SK-N-SH (cell line): ENCODE measurements around the gene CMPK1. TPM values are rescaled to one million over a fixed set of nuclear protein-coding genes. Genes with fewer than 3 reads are reported as not detected.

Source experiments
- CTCF ChIA-PET: fragments of 300-600, 350-600 bp; formaldehyde crosslinking; extraction: SDS; loops from one replicate; lab custom pipeline; 2021; lab: Yijun Ruan, JAX
- POLR2A ChIA-PET: fragments of 350-600 bp; sonication (Branson Sonifier 250); formaldehyde crosslinking; extraction: SDS; loops from one replicate; lab custom pipeline; 2020; ENCODE audit warnings: antibody characterized with exemption, inconsistent platforms; lab: Yijun Ruan, JAX
- DNase-seq: peaks from one replicate; pipeline ENCODE4 v3.0.0; 2012
- H2AFZ ChIP-seq: fragments of 200-600 bp; sonication (generic); 2 replicates; pipeline ENCODE4 v1.8.1; 2016; ENCODE audit warnings: antibody characterized with exemption, mild to moderate bottlenecking, low read depth
- H3F3A ChIP-seq: fragments of 200-600 bp; sonication (generic); replicated peaks from 2 replicates; pipeline ENCODE3; 2016; ENCODE audit warnings: antibody characterized with exemption, mild to moderate bottlenecking; ENCODE audit not compliant: insufficient read depth
- H3K27ac ChIP-seq, 2 experiments: fragments of 200-500 bp in 1 of 2; fragments of 200-600 bp in 1 of 2; sonication (Bioruptor generic) in 1 of 2; sonication (generic), shearing (Covaris generic) in 1 of 2; 2 replicates each; pipeline versions ENCODE4 v1.5.1 to v1.6.1; 2014 to 2016; ENCODE audit warnings: low read depth in 2 of 2, inconsistent platforms in 1 of 2, low read length in 1 of 2, mild to moderate bottlenecking in 1 of 2, mixed read lengths in 1 of 2
- H3K27me3 ChIP-seq: fragments of 200-600 bp; sonication (generic), shearing (Covaris generic); 2 replicates; pipeline ENCODE4 v1.6.1; 2016; ENCODE audit warnings: mixed run types; ENCODE audit not compliant: insufficient read depth
- H3K36me3 ChIP-seq, 2 experiments: fragments of 200-500 bp in 1 of 2; fragments of 200-600 bp in 1 of 2; sonication (Bioruptor generic) in 1 of 2; sonication (generic) in 1 of 2; replicated peaks in 1 of 2; 2 replicates each; pipeline versions ENCODE3 to v1.5.1; 2014 to 2016; ENCODE audit warnings: low read length in 1 of 2, mild to moderate bottlenecking in 1 of 2; ENCODE audit not compliant: insufficient read depth in 2 of 2, control insufficient read depth in 1 of 2
- H3K4me1 ChIP-seq, 2 experiments: fragments of 200-500 bp in 1 of 2; fragments of 200-600 bp in 1 of 2; sonication (Bioruptor generic) in 1 of 2; sonication (generic), shearing (Covaris generic) in 1 of 2; 2 replicates each; pipeline versions ENCODE4 v1.5.1 to v1.6.1; 2014 to 2016; ENCODE audit warnings: low read depth in 1 of 2, low read length in 1 of 2, mixed run types in 1 of 2; ENCODE audit not compliant: insufficient read depth in 2 of 2, control insufficient read depth in 1 of 2
- H3K4me2 ChIP-seq: fragments of 200-600 bp; sonication (generic), shearing (Covaris generic); 2 replicates; pipeline ENCODE4 v1.6.1; 2017; ENCODE audit warnings: mixed run types
- H3K4me3 ChIP-seq, 2 experiments: fragments of 200-500 bp in 1 of 2; fragments of 200-600 bp in 1 of 2; sonication (Bioruptor generic) in 1 of 2; sonication (generic), shearing (Covaris generic) in 1 of 2; 2 replicates each; pipeline versions ENCODE4 v1.5.1 to v1.8.1; 2014 to 2016; ENCODE audit warnings: low read depth in 2 of 2, inconsistent platforms in 1 of 2, low read length in 1 of 2, mild to moderate bottlenecking in 1 of 2, mixed read lengths in 1 of 2, moderate library complexity in 1 of 2
- H3K79me2 ChIP-seq: fragments of 200-600 bp; sonication (generic); 2 replicates; pipeline ENCODE4 v1.8.1; 2017; ENCODE audit warnings: mild to moderate bottlenecking; ENCODE audit not compliant: insufficient read depth
- H3K9ac ChIP-seq: fragments of 200-600 bp; sonication (generic); 2 replicates; pipeline ENCODE4 v1.6.1; 2017; ENCODE audit warnings: mixed run types
- H3K9me2 ChIP-seq: fragments of 200-600 bp; sonication (generic); 2 replicates; pipeline ENCODE4 v1.6.1; 2017; ENCODE audit warnings: mixed run types
- H3K9me3 ChIP-seq: fragments of 200-600 bp; sonication (generic); 2 replicates; pipeline ENCODE4 v1.6.1; 2017; ENCODE audit warnings: mixed run types, mild to moderate bottlenecking, moderate library complexity
- H4K20me1 ChIP-seq: fragments of 200-600 bp; sonication (generic); 2 replicates; pipeline ENCODE4 v1.6.1; 2017; ENCODE audit warnings: mild to moderate bottlenecking, mixed run types; ENCODE audit not compliant: insufficient read depth
- ELF1 ChIP-seq: IDR thresholded peaks from 2 replicates; pipeline ENCODE4 v1.4.0; 2012
- EP300 ChIP-seq, 2 experiments: IDR thresholded peaks; 2 replicates each; pipeline versions ENCODE4 v1.4.0 to v1.6.1; 2012; ENCODE audit warnings: borderline replicate concordance in 1 of 2, low read depth in 1 of 2, low read length in 1 of 2
- FOSL2 ChIP-seq: IDR thresholded peaks from 2 replicates; pipeline ENCODE4 v1.4.0; 2012; ENCODE audit warnings: low read depth, mild to moderate bottlenecking, moderate library complexity, borderline replicate concordance
- FOXM1 ChIP-seq: IDR thresholded peaks from 2 replicates; pipeline ENCODE4 v1.4.0; 2012; ENCODE audit warnings: low read depth, mild to moderate bottlenecking
- GABPA ChIP-seq: IDR thresholded peaks from 2 replicates; pipeline ENCODE4 v1.4.0; 2012; ENCODE audit warnings: low read depth, mild to moderate bottlenecking
- JUND ChIP-seq: IDR thresholded peaks from 2 replicates; pipeline ENCODE4 v1.4.0; 2012
- MEF2A ChIP-seq: IDR thresholded peaks from 2 replicates; pipeline ENCODE4 v1.4.0; 2012; ENCODE audit warnings: low read depth, borderline replicate concordance
- MXI1 ChIP-seq: IDR thresholded peaks from 2 replicates; pipeline ENCODE4 v1.6.1; 2012; ENCODE audit warnings: mild to moderate bottlenecking, low read depth, low read length, improper control_type of control experiment
- NFIC ChIP-seq: IDR thresholded peaks from 2 replicates; pipeline ENCODE4 v1.4.0; 2012; ENCODE audit warnings: borderline replicate concordance
- NRF1 ChIP-seq: IDR thresholded peaks from 2 replicates; pipeline ENCODE4 v1.6.1; 2012; ENCODE audit warnings: low read depth, mild to moderate bottlenecking, low read length
- RAD21 ChIP-seq: IDR thresholded peaks from 2 replicates; pipeline ENCODE4 v1.6.1; 2012; ENCODE audit warnings: mild to moderate bottlenecking, low read length
- RCOR1 ChIP-seq: fragments of 150-350 bp; IDR thresholded peaks from 2 replicates; pipeline ENCODE4 v1.6.1; 2017; ENCODE audit warnings: antibody characterized with exemption, low read length
- RXRA ChIP-seq: IDR thresholded peaks from 2 replicates; pipeline ENCODE4 v1.4.0; 2012; ENCODE audit warnings: low read depth, mild to moderate bottlenecking, borderline replicate concordance
- SIN3A ChIP-seq: IDR thresholded peaks from 2 replicates; pipeline ENCODE4 v1.6.1; 2012; ENCODE audit warnings: low read depth, mild to moderate bottlenecking, low read length, moderate library complexity, borderline replicate concordance
- SMC3 ChIP-seq: IDR thresholded peaks from 2 replicates; pipeline ENCODE4 v1.6.1; 2012; ENCODE audit warnings: low read depth, low read length, improper control_type of control experiment
- TCF12 ChIP-seq: IDR thresholded peaks from 2 replicates; pipeline ENCODE4 v1.4.0; 2012
- YY1 ChIP-seq: IDR thresholded peaks from 2 replicates; pipeline ENCODE4 v1.4.0; 2012; ENCODE audit warnings: low read depth, mild to moderate bottlenecking
- polyA plus RNA-seq, 3 experiments: library from polyadenylated mRNA; depleted of rRNA; stranded (reverse); fragments of >200 nt; gene quantifications; 2 replicates each; pipeline ENCODE4 v1.2.3, GENCODE V29; 2012
- TF ChIP-seq, protein P1 (sequence below): fragments of 150-350 bp; IDR thresholded peaks from 2 replicates; pipeline ENCODE4 v1.6.1; 2017; ENCODE audit warnings: antibody characterized with exemption, low read length, low read depth, borderline replicate concordance
- TF ChIP-seq, protein P2 (sequence below): fragments of 200-600 bp; sonication (generic); IDR thresholded peaks from 2 replicates; pipeline ENCODE4 v1.6.1; 2017; ENCODE audit warnings: antibody characterized with exemption, mild to moderate bottlenecking, moderate library complexity
- TF ChIP-seq, protein P3 (sequence below): IDR thresholded peaks from 2 replicates; pipeline ENCODE4 v1.4.0; 2012; ENCODE audit warnings: low read depth

CMPK1 gene
- polyA plus RNA-seq, 1 of the 3 experiments (the other 2 are of a cell fraction) = 17.5 TPM

DNA sequence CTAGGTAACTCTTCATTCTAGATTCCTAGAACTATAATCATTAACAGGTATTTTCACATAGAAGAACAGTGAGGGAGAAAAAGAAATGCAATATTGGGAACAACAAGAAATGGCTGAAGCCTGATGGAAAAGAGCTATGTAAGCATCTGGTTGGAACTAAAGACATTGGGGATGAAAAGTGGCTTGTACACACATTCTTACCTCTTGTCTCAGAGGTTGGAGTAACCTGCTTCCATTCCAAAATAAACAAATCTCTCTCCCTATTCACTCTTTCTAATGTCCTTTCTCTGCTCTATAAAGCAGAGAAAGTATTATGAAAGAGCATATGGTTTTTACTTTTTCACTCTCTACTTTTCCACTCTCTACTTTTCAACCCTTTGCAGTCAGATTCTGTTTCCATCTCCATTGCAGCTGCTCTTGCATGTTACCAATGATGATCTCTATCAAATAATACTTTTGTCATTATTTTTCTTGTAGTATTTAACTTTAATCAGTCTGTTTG lies 37.5 kb downstream of the CMPK1 start:
- no peak overlapping the region for H3K4me2 ChIP-seq
- H4K20me1 ChIP-seq = no peaks in the 10 kb centered on the region
- H3K4me3 ChIP-seq = no peak overlapping the region
- no peak for DNase-seq
- H3K36me3 ChIP-seq = peaks cover 41 to 55% of the 10 kb centered on the region in 2 experiments
- H2AFZ ChIP-seq = no peak overlapping the region
- no peaks in the 10 kb centered on the region for H3K9me3 ChIP-seq
- H3K9ac ChIP-seq = no peak overlapping the region
- POLR2A ChIA-PET = no interaction called here
- no peaks in the 10 kb centered on the region for H3K27me3 ChIP-seq
- CTCF ChIA-PET = interaction anchor here (1.1 to 1.8 kb wide), 3 partner anchors 9 to 61 kb away, joined by 3 to 4 read pairs (median 4); no protein-coding TSS in a partner anchor
- TF ChIP-seq MEF2A (no peak), TCF12 (no peak), RCOR1 (no peak), RXRA (no peak), FOSL2 (no peak), NRF1 (no peak), YY1 (no peak), NFIC (no peak), ELF1 (no peak), SIN3A (no peak), SMC3 (no peak), FOXM1 (no peak), JUND (no peak), MXI1 (no peak), EP300 (IDR thresholded peaks at IDR 0.05; ENCODE audit: borderline replicate concordance in 1 of 2, low read depth in 1 of 2, low read length in 1 of 2) (no peak), RAD21 (no peak), GABPA (no peak)
- TF ChIP-seq, protein P1, sequence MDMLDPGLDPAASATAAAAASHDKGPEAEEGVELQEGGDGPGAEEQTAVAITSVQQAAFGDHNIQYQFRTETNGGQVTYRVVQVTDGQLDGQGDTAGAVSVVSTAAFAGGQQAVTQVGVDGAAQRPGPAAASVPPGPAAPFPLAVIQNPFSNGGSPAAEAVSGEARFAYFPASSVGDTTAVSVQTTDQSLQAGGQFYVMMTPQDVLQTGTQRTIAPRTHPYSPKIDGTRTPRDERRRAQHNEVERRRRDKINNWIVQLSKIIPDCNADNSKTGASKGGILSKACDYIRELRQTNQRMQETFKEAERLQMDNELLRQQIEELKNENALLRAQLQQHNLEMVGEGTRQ = no peak
- TF ChIP-seq, protein P2, sequence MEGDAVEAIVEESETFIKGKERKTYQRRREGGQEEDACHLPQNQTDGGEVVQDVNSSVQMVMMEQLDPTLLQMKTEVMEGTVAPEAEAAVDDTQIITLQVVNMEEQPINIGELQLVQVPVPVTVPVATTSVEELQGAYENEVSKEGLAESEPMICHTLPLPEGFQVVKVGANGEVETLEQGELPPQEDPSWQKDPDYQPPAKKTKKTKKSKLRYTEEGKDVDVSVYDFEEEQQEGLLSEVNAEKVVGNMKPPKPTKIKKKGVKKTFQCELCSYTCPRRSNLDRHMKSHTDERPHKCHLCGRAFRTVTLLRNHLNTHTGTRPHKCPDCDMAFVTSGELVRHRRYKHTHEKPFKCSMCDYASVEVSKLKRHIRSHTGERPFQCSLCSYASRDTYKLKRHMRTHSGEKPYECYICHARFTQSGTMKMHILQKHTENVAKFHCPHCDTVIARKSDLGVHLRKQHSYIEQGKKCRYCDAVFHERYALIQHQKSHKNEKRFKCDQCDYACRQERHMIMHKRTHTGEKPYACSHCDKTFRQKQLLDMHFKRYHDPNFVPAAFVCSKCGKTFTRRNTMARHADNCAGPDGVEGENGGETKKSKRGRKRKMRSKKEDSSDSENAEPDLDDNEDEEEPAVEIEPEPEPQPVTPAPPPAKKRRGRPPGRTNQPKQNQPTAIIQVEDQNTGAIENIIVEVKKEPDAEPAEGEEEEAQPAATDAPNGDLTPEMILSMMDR = no peak
- TF ChIP-seq, protein P3, sequence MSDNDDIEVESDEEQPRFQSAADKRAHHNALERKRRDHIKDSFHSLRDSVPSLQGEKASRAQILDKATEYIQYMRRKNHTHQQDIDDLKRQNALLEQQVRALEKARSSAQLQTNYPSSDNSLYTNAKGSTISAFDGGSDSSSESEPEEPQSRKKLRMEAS = no peak
- TF ChIP-seq, all 33 proteins: peak for 0
- peaks cover 10% of the 10 kb centered on the region for H3F3A ChIP-seq
- H3K27ac ChIP-seq = no peak overlapping the region
- peaks cover 20% of the 10 kb centered on the region; the same call in 1 of the 2 replicates for H3K79me2 ChIP-seq
- no peaks in the 10 kb centered on the region for H3K9me2 ChIP-seq
- H3K4me1 ChIP-seq = no peaks in the 10 kb centered on the region
